GM12878 (cell line): ENCODE results near the gene AXL. TPM values are rescaled to one million over a fixed set of nuclear protein-coding genes. Genes with fewer than 3 reads are reported as not detected.

Experiments
- ETV6 ChIP-seq, 2 experiments: fragments of 450-650 bp in 1 of 2; IDR thresholded peaks in 1 of 2; conservative IDR thresholded peaks in 1 of 2; 2 replicates each; pipeline ENCODE4 v1.6.1; 2014; ENCODE audit warnings: antibody characterized with exemption in 1 of 2, borderline replicate concordance in 1 of 2, low read depth in 1 of 2, mild to moderate bottlenecking in 1 of 2, moderate library complexity in 1 of 2
- FOS ChIP-seq: IDR thresholded peaks from 3 replicates; pipeline ENCODE4 v1.6.1; 2011; ENCODE audit warnings: borderline replicate concordance; ENCODE audit not compliant: insufficient read length; ENCODE audit errors: extremely low read depth
- FOXK2 ChIP-seq: fragments of 450-650 bp; IDR thresholded peaks from 2 replicates; pipeline ENCODE4 v1.6.1; 2017; ENCODE audit warnings: mild to moderate bottlenecking, moderate library complexity
- HCFC1 ChIP-seq: fragments of 150-350 bp; IDR thresholded peaks from 2 replicates; pipeline ENCODE4 v1.6.1; 2014; ENCODE audit warnings: low read length
- HDGF ChIP-seq: fragments of 450-650 bp; IDR thresholded peaks from 2 replicates; pipeline ENCODE4 v1.6.1; 2016; ENCODE audit warnings: antibody characterized with exemption
- LARP7 ChIP-seq: fragments of 450-650 bp; IDR thresholded peaks from 2 replicates; pipeline ENCODE4 v1.6.1; 2017; ENCODE audit warnings: mild to moderate bottlenecking
- MEF2B ChIP-seq: fragments of 450-650 bp; IDR thresholded peaks from 2 replicates; pipeline ENCODE4 v1.6.1; 2018; ENCODE audit warnings: mild to moderate bottlenecking, moderate library complexity; ENCODE audit not compliant: partially characterized antibody, poor library complexity, severe bottlenecking
- MTA3 ChIP-seq: IDR thresholded peaks from 2 replicates; pipeline ENCODE4 v1.6.1; 2012; ENCODE audit warnings: low read length, inconsistent platforms, borderline replicate concordance
- PAX5 ChIP-seq: IDR thresholded peaks from 2 replicates; pipeline ENCODE4 v1.6.1; 2011; ENCODE audit warnings: low read depth, low read length, borderline replicate concordance
- SIX5 ChIP-seq: IDR thresholded peaks from 2 replicates; pipeline ENCODE4 v1.6.1; 2011; ENCODE audit warnings: mild to moderate bottlenecking, low read depth, low read length, moderate library complexity; ENCODE audit not compliant: severe bottlenecking
- SMC3 ChIP-seq: IDR thresholded peaks from 2 replicates; pipeline ENCODE4 v1.6.1; 2011; ENCODE audit warnings: low read length, improper control_type of control experiment, borderline replicate concordance
- TARDBP ChIP-seq: IDR thresholded peaks from 2 replicates; pipeline ENCODE4 v1.6.1; 2016; ENCODE audit warnings: borderline replicate concordance
- TBL1XR1 ChIP-seq: IDR thresholded peaks from 2 replicates; pipeline ENCODE4 v1.6.1; 2012; ENCODE audit warnings: low read depth, low read length, improper control_type of control experiment
- TCF3 ChIP-seq: IDR thresholded peaks from 2 replicates; pipeline ENCODE4 v1.6.1; 2012; ENCODE audit warnings: low read depth, mild to moderate bottlenecking, low read length, borderline replicate concordance; ENCODE audit not compliant: insufficient read depth
- ZSCAN29 ChIP-seq: fragments of 450-650 bp; IDR thresholded peaks from 2 replicates; pipeline ENCODE4 v1.6.1; 2017; ENCODE audit warnings: mild to moderate bottlenecking, moderate library complexity
- ZZZ3 ChIP-seq: IDR thresholded peaks from 2 replicates; pipeline ENCODE4 v1.6.1; 2011; ENCODE audit warnings: low read depth; ENCODE audit not compliant: control insufficient read depth, insufficient read length
- polyA plus RNA-seq, 11 experiments: library from polyadenylated mRNA; depleted of rRNA in 4 of 11; unstranded in 6 of 11; stranded (reverse) in 5 of 11; fragments of >200 nt; fragmentation: Nextera tagmentation in 4 of 11; fragmentation: Illumina TruSeq in 1 of 11; extraction: Ambion mirVana in 4 of 11; extraction: Trizol in 1 of 11; gene quantifications; 1 replicate in 1 of 11; 2 replicates in 10 of 11; pipeline versions ENCODE4 v1.2.1 to v1.2.3, GENCODE V29; 2011 to 2016; ENCODE audit warnings: inconsistent platforms in 2 of 11, missing spikeins in 2 of 11, low read depth in 1 of 11
- total RNA-seq, 4 experiments: library from RNA; depleted of rRNA in 3 of 4; stranded (reverse); fragments of >200 nt in 3 of 4; fragmentation: Illumina TruSeq in 1 of 4; extraction: Trizol in 1 of 4; gene quantifications; 2 replicates each; pipeline versions ENCODE4 v1.2.1 to v1.2.3, GENCODE V29; 2013 to 2021
- TF ChIP-seq, protein P1 (sequence below): fragments of 450-650 bp; IDR thresholded peaks from 2 replicates; pipeline ENCODE4 v1.6.1; 2017; ENCODE audit warnings: borderline replicate concordance
- TF ChIP-seq, protein P2 (sequence below): fragments of 450-650 bp; IDR thresholded peaks from 2 replicates; pipeline ENCODE4 v1.6.1; 2016; ENCODE audit warnings: mild to moderate bottlenecking, moderate library complexity, borderline replicate concordance
- TF ChIP-seq, protein P3 (sequence below): IDR thresholded peaks from 2 replicates; pipeline ENCODE4 v1.6.1; 2012; ENCODE audit warnings: improper control_type of control experiment, low read depth, low read length; ENCODE audit not compliant: insufficient replicate concordance

AXL gene
- total and polyA plus RNA-seq, 10 of the 15 experiments (the other 5 are each of a cell fraction or from before 2014, with no cell fraction given): under 0.01 to 0.33 (median 0.07) TPM; not detected in 4

- peak; percentile 18; the same call in 1 of the 2 replicates for TF ChIP-seq TBL1XR1
- no peak; the same call in none of the 2 replicates for TF ChIP-seq FOXK2
- 0 out of 4 replicates have a peak, but pooled peaks of 1 of the 2 experiments have one; percentile 60 for TF ChIP-seq ETV6 (conservative IDR thresholded peaks at IDR 0.05 in 1 of 2, IDR thresholded peaks at IDR 0.05 in 1 of 2; ENCODE audit: borderline replicate concordance in 1 of 2, low read depth in 1 of 2)
- TF ChIP-seq ZSCAN29: peak; percentile 90
- TF ChIP-seq, protein P1, sequence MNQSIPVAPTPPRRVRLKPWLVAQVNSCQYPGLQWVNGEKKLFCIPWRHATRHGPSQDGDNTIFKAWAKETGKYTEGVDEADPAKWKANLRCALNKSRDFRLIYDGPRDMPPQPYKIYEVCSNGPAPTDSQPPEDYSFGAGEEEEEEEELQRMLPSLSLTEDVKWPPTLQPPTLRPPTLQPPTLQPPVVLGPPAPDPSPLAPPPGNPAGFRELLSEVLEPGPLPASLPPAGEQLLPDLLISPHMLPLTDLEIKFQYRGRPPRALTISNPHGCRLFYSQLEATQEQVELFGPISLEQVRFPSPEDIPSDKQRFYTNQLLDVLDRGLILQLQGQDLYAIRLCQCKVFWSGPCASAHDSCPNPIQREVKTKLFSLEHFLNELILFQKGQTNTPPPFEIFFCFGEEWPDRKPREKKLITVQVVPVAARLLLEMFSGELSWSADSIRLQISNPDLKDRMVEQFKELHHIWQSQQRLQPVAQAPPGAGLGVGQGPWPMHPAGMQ: peak; percentile 71
- peak; percentile 72 for TF ChIP-seq HCFC1
- TF ChIP-seq HDGF: peak; percentile 54; the same call in 1 of the 2 replicates
- TF ChIP-seq ZZZ3: peak; percentile 92
- TF ChIP-seq TARDBP: peak; percentile 81; the same call in 1 of the 2 replicates
- TF ChIP-seq, protein P2, sequence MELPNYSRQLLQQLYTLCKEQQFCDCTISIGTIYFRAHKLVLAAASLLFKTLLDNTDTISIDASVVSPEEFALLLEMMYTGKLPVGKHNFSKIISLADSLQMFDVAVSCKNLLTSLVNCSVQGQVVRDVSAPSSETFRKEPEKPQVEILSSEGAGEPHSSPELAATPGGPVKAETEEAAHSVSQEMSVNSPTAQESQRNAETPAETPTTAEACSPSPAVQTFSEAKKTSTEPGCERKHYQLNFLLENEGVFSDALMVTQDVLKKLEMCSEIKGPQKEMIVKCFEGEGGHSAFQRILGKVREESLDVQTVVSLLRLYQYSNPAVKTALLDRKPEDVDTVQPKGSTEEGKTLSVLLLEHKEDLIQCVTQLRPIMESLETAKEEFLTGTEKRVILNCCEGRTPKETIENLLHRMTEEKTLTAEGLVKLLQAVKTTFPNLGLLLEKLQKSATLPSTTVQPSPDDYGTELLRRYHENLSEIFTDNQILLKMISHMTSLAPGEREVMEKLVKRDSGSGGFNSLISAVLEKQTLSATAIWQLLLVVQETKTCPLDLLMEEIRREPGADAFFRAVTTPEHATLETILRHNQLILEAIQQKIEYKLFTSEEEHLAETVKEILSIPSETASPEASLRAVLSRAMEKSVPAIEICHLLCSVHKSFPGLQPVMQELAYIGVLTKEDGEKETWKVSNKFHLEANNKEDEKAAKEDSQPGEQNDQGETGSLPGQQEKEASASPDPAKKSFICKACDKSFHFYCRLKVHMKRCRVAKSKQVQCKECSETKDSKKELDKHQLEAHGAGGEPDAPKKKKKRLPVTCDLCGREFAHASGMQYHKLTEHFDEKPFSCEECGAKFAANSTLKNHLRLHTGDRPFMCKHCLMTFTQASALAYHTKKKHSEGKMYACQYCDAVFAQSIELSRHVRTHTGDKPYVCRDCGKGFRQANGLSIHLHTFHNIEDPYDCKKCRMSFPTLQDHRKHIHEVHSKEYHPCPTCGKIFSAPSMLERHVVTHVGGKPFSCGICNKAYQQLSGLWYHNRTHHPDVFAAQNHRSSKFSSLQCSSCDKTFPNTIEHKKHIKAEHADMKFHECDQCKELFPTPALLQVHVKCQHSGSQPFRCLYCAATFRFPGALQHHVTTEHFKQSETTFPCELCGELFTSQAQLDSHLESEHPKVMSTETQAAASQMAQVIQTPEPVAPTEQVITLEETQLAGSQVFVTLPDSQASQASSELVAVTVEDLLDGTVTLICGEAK: peak; percentile 99
- TF ChIP-seq, protein P3, sequence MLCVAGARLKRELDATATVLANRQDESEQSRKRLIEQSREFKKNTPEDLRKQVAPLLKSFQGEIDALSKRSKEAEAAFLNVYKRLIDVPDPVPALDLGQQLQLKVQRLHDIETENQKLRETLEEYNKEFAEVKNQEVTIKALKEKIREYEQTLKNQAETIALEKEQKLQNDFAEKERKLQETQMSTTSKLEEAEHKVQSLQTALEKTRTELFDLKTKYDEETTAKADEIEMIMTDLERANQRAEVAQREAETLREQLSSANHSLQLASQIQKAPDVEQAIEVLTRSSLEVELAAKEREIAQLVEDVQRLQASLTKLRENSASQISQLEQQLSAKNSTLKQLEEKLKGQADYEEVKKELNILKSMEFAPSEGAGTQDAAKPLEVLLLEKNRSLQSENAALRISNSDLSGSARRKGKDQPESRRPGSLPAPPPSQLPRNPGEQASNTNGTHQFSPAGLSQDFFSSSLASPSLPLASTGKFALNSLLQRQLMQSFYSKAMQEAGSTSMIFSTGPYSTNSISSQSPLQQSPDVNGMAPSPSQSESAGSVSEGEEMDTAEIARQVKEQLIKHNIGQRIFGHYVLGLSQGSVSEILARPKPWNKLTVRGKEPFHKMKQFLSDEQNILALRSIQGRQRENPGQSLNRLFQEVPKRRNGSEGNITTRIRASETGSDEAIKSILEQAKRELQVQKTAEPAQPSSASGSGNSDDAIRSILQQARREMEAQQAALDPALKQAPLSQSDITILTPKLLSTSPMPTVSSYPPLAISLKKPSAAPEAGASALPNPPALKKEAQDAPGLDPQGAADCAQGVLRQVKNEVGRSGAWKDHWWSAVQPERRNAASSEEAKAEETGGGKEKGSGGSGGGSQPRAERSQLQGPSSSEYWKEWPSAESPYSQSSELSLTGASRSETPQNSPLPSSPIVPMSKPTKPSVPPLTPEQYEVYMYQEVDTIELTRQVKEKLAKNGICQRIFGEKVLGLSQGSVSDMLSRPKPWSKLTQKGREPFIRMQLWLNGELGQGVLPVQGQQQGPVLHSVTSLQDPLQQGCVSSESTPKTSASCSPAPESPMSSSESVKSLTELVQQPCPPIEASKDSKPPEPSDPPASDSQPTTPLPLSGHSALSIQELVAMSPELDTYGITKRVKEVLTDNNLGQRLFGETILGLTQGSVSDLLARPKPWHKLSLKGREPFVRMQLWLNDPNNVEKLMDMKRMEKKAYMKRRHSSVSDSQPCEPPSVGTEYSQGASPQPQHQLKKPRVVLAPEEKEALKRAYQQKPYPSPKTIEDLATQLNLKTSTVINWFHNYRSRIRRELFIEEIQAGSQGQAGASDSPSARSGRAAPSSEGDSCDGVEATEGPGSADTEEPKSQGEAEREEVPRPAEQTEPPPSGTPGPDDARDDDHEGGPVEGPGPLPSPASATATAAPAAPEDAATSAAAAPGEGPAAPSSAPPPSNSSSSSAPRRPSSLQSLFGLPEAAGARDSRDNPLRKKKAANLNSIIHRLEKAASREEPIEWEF: no peak
- TF ChIP-seq TCF3: no peak
- peak; percentile 83; the same call in 1 of the 2 replicates for TF ChIP-seq MTA3
- TF ChIP-seq SIX5: no peak
- peak; percentile 99 for TF ChIP-seq PAX5
- 0 out of 2 replicates have a peak, but pooled peaks have one; percentile 7 for TF ChIP-seq SMC3
- TF ChIP-seq MEF2B: peak; percentile 81
- no peak for TF ChIP-seq FOS
- TF ChIP-seq LARP7: peak; percentile 95
Measured at GRCh38 chr19:41310033-41310831, 91.2 kb downstream of the AXL start, which contains the start of gene CCDC97 (continued).
